Measurements from ENCODE around the gene PCNX1.

Gene PCNX1

DNA sequence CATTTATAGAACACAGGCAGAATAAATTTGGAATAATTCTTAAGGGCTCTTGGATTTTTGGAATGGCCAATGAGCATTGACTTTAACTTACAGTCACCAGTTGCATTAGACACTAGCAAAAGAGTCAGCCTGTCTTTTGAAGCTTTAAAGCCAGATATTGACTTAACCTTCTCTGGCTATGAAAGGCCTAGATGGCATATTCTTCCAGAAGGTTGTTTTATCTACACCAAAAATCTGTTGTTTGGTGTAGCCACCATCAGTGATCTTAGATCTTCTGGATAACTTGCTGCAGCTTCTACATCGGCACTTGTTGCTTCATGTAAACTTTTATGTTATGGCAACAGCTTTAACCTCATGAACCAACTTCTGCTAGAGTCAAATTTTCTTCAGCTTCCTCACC, 10.4 kb downstream of the PCNX1 start:
- H3K4me3 ChIP-seq (ENCODE audit: low read length), result no peak overlapping the region
- no peak overlapping the region for H3K4me2 ChIP-seq (ENCODE audit: low read length)
- H3K4me1 ChIP-seq (ENCODE audit: control insufficient read depth, low read length), result peaks cover 9% of the 10 kb centered on the region; the same call in 1 of the 2 replicates
- peaks cover 6% of the 10 kb centered on the region for H3K36me3 ChIP-seq (ENCODE audit: control insufficient read depth, low read length)
- no peaks in the 10 kb centered on the region for H3K27me3 ChIP-seq (ENCODE audit: control insufficient read depth, low read length)
- no peaks in the 10 kb centered on the region for H3K9me2 ChIP-seq (replicated peaks; ENCODE audit: control insufficient read depth, low read length)
- TF ChIP-seq, protein P1, sequence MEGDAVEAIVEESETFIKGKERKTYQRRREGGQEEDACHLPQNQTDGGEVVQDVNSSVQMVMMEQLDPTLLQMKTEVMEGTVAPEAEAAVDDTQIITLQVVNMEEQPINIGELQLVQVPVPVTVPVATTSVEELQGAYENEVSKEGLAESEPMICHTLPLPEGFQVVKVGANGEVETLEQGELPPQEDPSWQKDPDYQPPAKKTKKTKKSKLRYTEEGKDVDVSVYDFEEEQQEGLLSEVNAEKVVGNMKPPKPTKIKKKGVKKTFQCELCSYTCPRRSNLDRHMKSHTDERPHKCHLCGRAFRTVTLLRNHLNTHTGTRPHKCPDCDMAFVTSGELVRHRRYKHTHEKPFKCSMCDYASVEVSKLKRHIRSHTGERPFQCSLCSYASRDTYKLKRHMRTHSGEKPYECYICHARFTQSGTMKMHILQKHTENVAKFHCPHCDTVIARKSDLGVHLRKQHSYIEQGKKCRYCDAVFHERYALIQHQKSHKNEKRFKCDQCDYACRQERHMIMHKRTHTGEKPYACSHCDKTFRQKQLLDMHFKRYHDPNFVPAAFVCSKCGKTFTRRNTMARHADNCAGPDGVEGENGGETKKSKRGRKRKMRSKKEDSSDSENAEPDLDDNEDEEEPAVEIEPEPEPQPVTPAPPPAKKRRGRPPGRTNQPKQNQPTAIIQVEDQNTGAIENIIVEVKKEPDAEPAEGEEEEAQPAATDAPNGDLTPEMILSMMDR (IDR thresholded peaks at IDR 0.05; ENCODE audit: low read depth, low read length, poor library complexity, severe bottlenecking), result no peak
- TF ChIP-seq EZH2phosphoT487 (IDR thresholded peaks at IDR 0.05; ENCODE audit: borderline replicate concordance, low read length), result no peak
- no peaks in the 10 kb centered on the region for H3F3A ChIP-seq (ENCODE audit: control insufficient read depth, insufficient read depth)
- no peaks in the 10 kb centered on the region for H3K9me3 ChIP-seq (ENCODE audit: control insufficient read depth, insufficient read depth, low read length)
- H3K27ac ChIP-seq (ENCODE audit: low read depth, low read length), result no peak overlapping the region
- no peaks in the 10 kb centered on the region for H4K20me1 ChIP-seq (ENCODE audit: control insufficient read depth, insufficient read depth, low read depth, low read length)
- H3K79me2 ChIP-seq (ENCODE audit: control insufficient read depth, low read length), result peaks cover 92% of the 10 kb centered on the region

DNA sequence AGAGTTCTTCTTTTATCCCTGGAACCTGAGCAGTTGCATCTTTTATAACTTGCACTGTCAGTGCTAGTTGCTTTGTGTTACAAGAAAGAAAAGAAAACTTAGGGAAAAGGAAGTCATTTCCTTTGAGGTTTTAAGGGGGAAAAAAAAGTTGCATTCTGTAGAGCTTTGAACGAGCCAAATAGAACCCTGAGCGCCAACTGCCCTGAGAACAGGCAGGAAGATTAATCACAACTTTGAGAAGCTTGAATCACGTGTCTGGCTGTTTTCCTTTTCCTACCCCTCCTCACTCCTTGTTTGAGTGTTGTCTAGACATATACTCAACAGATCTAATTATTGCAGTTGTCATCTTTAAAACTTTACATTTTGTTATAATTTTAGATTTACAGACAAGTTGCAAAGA, 12.5 kb downstream of the PCNX1 start:
- no peak overlapping the region for H3K27ac ChIP-seq (ENCODE audit: low read depth, low read length)

DNA sequence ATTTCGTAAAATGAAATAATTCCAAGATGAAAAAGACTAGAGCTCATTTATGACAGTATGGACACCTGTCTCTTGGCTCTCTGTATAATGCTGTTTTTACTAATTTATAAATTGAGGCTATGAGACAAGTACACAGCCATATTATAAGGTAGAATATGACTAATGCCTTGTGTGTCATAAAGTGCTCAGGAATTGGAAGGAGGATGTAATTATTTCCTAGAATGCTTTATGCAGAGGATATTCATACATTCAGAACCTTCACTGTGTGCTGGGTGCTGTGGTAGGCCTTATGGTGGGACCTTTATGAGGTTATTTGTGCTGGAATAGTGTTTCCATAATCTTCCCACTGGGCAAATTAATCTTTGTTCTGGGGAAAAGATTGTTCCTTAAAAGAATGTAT, 13.3 kb downstream of the PCNX1 start:
- Histone ChIP-seq H3K9me2 (replicated peaks; ENCODE audit: control insufficient read depth, low read length) (no peaks in the 10 kb centered on the region), H4K20me1 (ENCODE audit: control insufficient read depth, insufficient read depth, low read depth, low read length) (no peaks in the 10 kb centered on the region), H3K4me1 (ENCODE audit: control insufficient read depth, low read length) (peaks cover 9% of the 10 kb centered on the region; the same call in 1 of the 2 replicates), H3K27ac (ENCODE audit: low read depth, low read length) (no peak overlapping the region), H3K79me2 (ENCODE audit: control insufficient read depth, low read length) (peaks cover 81% of the 10 kb centered on the region), H3F3A (ENCODE audit: control insufficient read depth, insufficient read depth) (no peaks in the 10 kb centered on the region), H3K4me2 (ENCODE audit: low read length) (no peak overlapping the region), H3K36me3 (ENCODE audit: control insufficient read depth, low read length) (peaks cover 6% of the 10 kb centered on the region), H3K4me3 (ENCODE audit: low read length) (no peak overlapping the region), H3K27me3 (ENCODE audit: control insufficient read depth, low read length) (no peaks in the 10 kb centered on the region), H3K9me3 (ENCODE audit: control insufficient read depth, insufficient read depth, low read length) (no peaks in the 10 kb centered on the region)
- TF ChIP-seq, protein P1 (IDR thresholded peaks at IDR 0.05; ENCODE audit: low read depth, low read length, poor library complexity, severe bottlenecking), result no peak
- TF ChIP-seq EZH2phosphoT487 (IDR thresholded peaks at IDR 0.05; ENCODE audit: borderline replicate concordance, low read length), result no peak

More for the DNA sequence above, 12.5 kb downstream of the PCNX1 start:
- TF ChIP-seq EZH2phosphoT487 (IDR thresholded peaks at IDR 0.05; ENCODE audit: borderline replicate concordance, low read length), result no peak
- H3K4me1 ChIP-seq (ENCODE audit: control insufficient read depth, low read length), result peaks cover 9% of the 10 kb centered on the region; the same call in 1 of the 2 replicates
- H4K20me1 ChIP-seq (ENCODE audit: control insufficient read depth, insufficient read depth, low read depth, low read length), result no peaks in the 10 kb centered on the region
- peaks cover 6% of the 10 kb centered on the region for H3K36me3 ChIP-seq (ENCODE audit: control insufficient read depth, low read length)
- H3F3A ChIP-seq (ENCODE audit: control insufficient read depth, insufficient read depth), result no peaks in the 10 kb centered on the region
- H3K4me3 ChIP-seq (ENCODE audit: low read length), result no peak overlapping the region
- peaks cover 83% of the 10 kb centered on the region for H3K79me2 ChIP-seq (ENCODE audit: control insufficient read depth, low read length)
- H3K9me2 ChIP-seq (replicated peaks; ENCODE audit: control insufficient read depth, low read length), result no peaks in the 10 kb centered on the region
- H3K9me3 ChIP-seq (ENCODE audit: control insufficient read depth, insufficient read depth, low read length), result no peaks in the 10 kb centered on the region
- H3K27me3 ChIP-seq (ENCODE audit: control insufficient read depth, low read length), result no peaks in the 10 kb centered on the region
- no peak overlapping the region for H3K4me2 ChIP-seq (ENCODE audit: low read length)

DNA sequence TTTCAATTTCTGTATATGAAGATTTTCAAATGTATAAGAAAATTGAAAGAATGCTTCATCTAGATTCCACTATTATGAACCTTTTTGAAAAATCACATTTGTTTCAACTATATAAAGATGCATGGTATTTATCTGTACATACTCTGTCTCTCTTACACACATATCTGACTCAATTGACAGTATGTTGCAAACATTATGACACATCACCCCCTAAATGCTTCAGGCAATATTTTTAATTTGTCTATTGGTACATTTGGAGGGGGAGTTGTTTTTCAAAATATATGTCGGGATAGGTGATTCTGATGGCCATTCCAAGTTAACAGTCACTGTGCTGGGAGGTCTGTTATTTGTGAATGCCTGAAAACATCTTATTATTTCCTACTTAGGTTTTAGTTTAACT, 14.4 kb downstream of the PCNX1 start:
- Histone ChIP-seq H3K9me2 (replicated peaks; ENCODE audit: control insufficient read depth, low read length) (no peaks in the 10 kb centered on the region), H3K79me2 (ENCODE audit: control insufficient read depth, low read length) (peaks cover 82% of the 10 kb centered on the region), H3K4me2 (ENCODE audit: low read length) (no peak overlapping the region), H3K4me3 (ENCODE audit: low read length) (no peak overlapping the region), H3K27me3 (ENCODE audit: control insufficient read depth, low read length) (no peaks in the 10 kb centered on the region), H3F3A (ENCODE audit: control insufficient read depth, insufficient read depth) (no peaks in the 10 kb centered on the region), H4K20me1 (ENCODE audit: control insufficient read depth, insufficient read depth, low read depth, low read length) (no peaks in the 10 kb centered on the region), H3K27ac (ENCODE audit: low read depth, low read length) (no peak overlapping the region), H3K4me1 (ENCODE audit: control insufficient read depth, low read length) (peaks cover 9% of the 10 kb centered on the region; the same call in 1 of the 2 replicates), H3K36me3 (ENCODE audit: control insufficient read depth, low read length) (peaks cover 6% of the 10 kb centered on the region), H3K9me3 (ENCODE audit: control insufficient read depth, insufficient read depth, low read length) (no peaks in the 10 kb centered on the region)
- TF ChIP-seq, protein P1 (IDR thresholded peaks at IDR 0.05; ENCODE audit: low read depth, low read length, poor library complexity, severe bottlenecking), result no peak
- no peak for TF ChIP-seq EZH2phosphoT487 (IDR thresholded peaks at IDR 0.05; ENCODE audit: borderline replicate concordance, low read length)

Data from DOHH2 (cell line).